NCI-H1105 (cell line): ENCODE results near the gene MGAT2.
"Not testable (repeated sequence)": the region's sequence is repeated elsewhere in the genome, so short reads cannot be mapped to it uniquely, and the experiment has no call there.

Experiments
- DNase-seq: peaks from one replicate; lab custom pipeline; 2025; lab: John Stamatoyannopoulos, UW

Gene MGAT2

DNA sequence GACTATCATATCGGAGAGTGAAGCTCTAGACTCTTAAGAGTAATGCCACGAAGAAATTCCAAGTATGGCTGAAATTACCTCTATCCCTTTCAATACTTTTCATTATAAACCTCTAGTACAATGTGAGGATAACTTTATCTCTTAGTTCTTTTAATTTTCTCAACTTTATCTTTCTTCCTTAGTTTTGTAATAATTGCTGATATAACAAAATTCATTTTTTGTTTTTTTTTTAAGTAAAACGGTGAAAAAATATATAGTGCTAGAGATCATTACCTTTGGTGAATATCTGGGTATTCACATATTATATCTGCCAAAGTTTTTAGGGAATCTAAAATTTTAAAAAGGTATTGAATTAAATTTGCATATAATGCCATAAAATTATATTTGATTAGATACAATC lies 33.9 kb downstream of the MGAT2 start:
- no peak for DNase-seq

DNA sequence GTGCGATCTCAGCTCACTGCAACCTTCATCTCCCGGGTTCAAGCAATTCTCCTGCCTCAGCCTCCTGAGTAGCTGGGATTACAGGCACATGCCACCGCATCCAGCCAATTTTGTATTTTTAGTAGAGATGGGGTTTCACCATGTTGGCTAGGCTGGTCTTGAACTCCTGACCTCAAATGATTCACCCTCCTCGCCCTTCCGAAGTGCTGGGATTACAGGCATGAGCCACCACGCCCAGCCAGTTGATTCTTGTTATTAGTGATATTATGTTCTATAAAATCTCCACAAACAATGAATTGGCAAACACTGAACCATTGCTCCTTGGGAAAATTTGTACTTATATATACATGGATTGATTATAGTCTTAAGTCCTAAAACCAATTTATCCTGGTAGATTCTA lies 36.9 kb downstream of the MGAT2 start:
- not testable (repeated sequence) for DNase-seq

DNA sequence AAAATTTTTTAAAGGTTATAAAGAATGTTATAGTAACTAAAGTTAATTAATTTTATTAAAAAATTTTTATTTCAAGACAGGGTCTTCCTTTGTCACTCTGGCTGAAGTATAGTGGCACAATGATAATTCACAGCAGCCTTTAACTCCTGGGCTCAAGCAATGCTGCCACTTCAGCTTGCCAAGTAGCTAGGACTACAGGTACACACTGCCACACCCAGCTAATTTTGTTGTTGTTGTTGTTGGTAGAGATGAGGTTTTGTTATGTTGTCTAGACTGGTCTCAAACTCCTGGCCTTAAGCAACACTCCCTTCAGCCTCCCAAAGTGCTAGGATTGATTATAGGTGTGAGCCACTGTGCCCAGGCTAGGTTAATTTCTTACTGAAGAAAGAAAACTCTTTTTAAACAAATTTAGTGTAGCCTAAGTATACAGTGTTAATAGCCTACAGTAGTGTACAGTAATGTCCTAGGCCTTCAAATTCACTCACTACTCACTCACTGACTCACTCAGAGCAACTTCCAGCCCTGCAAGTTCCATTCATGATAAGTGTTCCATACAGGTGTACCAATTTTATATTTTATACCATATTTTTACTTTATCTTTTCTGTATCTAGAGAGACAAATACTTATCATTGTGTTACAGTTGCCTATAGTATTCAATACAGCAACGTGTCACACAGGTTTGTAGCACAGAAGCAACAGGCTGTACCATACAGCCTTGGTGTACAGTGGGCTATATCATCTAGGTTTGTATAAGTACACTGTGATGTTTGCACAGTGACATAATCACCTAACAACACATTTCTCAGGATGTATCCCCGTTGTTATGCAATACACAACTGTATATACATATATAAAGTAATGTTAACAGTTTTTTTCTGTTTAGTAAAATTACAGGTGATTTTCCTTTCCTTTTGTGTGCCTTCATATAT lies 39.2 kb downstream of the MGAT2 start:
- no peak for DNase-seq

GRCh38 chr14:49670475-49670874 lies 49.9 kb downstream of the MGAT2 start:
- no peak for DNase-seq
